DOHH2 (cell line): Measurements from ENCODE around the gene GALNT9.

ENCODE experiments used
- EZH2phosphoT487 ChIP-seq: fragments of 200-600 bp; sonication (generic); IDR thresholded peaks from 2 replicates; pipeline ENCODE4 v1.6.1; 2017; ENCODE audit warnings: borderline replicate concordance, mild to moderate bottlenecking, antibody characterized with exemption, low read length, moderate library complexity, mixed read lengths
- TF ChIP-seq, protein P1 (sequence below): fragments of 200-600 bp; sonication (generic); IDR thresholded peaks from one replicate; pipeline ENCODE4 v1.5.1; 2014; ENCODE audit warnings: antibody characterized with exemption, mild to moderate bottlenecking, low read depth, low read length; ENCODE audit not compliant: poor library complexity, severe bottlenecking

- TF ChIP-seq, protein P1, sequence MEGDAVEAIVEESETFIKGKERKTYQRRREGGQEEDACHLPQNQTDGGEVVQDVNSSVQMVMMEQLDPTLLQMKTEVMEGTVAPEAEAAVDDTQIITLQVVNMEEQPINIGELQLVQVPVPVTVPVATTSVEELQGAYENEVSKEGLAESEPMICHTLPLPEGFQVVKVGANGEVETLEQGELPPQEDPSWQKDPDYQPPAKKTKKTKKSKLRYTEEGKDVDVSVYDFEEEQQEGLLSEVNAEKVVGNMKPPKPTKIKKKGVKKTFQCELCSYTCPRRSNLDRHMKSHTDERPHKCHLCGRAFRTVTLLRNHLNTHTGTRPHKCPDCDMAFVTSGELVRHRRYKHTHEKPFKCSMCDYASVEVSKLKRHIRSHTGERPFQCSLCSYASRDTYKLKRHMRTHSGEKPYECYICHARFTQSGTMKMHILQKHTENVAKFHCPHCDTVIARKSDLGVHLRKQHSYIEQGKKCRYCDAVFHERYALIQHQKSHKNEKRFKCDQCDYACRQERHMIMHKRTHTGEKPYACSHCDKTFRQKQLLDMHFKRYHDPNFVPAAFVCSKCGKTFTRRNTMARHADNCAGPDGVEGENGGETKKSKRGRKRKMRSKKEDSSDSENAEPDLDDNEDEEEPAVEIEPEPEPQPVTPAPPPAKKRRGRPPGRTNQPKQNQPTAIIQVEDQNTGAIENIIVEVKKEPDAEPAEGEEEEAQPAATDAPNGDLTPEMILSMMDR = no peak
- no peak for TF ChIP-seq EZH2phosphoT487
These were observed 160.9 kb downstream of the GALNT9 start for GRCh38 chr12:132168311-132169031.
